GM04504 (cell line): ENCODE measurements around the gene CD84.
"Not testable (repeated sequence)": the region's sequence is repeated elsewhere in the genome, so short reads cannot be mapped to it uniquely, and the experiment has no call there.

Source experiments
- DNase-seq: peaks from one replicate; pipeline ENCODE4 v3.0.0-alpha.2; 2012; ENCODE audit warnings: low read depth

Gene CD84

GRCh38 chr1:160610569-160611242, 31.4 kb upstream of the CD84 start:
- no peak for DNase-seq

DNA sequence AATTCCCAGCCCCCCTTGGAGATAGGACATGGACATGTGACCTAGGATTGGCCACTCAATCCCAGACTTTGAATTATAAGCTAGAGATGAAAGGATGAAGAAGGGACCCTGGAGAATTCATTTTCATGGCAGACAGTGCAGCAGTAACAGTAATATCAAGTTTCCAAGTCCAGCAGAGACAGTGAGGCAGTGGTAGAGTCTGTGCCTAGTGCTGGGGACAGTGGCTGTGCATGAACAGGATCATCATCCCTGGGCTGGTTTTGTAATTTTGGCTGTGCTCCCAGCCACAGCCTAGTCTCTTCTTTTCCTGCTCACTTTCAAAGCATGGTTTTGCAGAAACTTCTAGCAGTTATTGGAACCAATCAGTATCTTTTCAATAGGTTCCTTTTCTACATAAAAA, 29.6 kb upstream of the CD84 start:
- DNase-seq = no peak

GRCh38 chr1:160608514-160608913, 29.2 kb upstream of the CD84 start:
- no peak for DNase-seq

DNA sequence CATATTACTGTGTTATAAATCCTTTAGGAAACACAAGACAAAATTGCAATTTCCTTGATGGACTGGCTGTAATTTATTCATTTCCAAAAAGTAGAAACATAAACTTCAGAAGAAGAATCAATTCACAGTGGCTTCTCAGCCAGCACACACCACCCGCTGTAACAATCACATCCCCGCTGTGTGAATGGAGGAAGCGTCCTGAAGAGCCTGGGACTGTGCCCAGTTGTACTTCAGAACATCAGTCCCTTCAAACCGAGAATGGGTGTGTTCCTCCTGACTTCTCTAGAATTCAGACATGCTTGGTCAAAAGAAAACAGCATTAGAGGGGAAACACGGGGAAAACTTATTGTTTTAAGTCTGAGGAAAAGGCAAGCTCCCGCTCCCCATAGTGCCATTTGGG, 28.8 kb upstream of the CD84 start:
- no peak for DNase-seq

- no peak for DNase-seq
Observed at GRCh38 chr1:160607672-160608032, 28.4 kb upstream of the CD84 start.

- DNase-seq = peak; percentile 37
Observed at GRCh38 chr1:160607011-160607671, 27.8 kb upstream of the CD84 start.

GRCh38 chr1:160606611-160607010, 27.3 kb upstream of the CD84 start:
- no peak for DNase-seq

GRCh38 chr1:160605792-160606479, 26.6 kb upstream of the CD84 start:
- DNase-seq = no peak

GRCh38 chr1:160605205-160605604, 25.9 kb upstream of the CD84 start:
- DNase-seq = no peak

DNA sequence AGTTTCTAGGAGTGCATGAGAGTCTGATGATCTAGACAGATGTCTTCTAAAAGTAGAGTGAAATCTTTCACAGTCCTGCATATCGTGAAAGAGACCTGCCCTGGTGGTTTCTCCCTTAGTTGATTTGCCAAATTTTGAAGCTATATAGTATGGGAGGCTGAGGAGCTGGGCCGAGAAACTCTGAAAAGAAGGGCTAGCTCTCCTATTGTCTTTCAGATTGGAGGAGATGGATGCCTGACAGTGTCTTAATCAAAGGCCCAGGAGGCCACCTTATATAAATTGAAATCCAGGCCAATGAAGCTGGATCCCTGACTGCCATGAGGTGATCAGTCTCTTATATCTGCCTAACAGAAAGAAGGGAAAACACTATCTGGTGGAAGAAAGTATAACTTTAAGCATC, 18.4 kb upstream of the CD84 start:
- no peak for DNase-seq

DNA sequence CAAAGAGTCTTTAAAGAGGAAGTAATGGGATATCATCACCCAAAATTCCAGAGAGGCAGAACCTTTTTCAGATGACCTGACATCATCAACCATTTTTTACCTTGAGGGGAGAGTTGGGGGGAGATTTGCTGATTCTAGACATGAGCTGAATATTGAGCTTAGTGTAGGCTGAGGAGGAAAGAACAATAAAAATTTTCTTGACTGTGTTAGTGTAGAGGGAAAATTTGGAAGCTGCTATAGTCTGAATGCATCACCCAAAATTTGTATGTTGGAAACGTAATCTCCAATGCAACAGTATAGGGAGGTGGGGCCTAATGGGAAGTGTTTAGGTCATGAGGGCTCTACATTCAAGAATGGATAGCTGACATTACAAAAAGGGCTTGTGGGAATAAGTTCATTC, 17.8 kb upstream of the CD84 start:
- no peak for DNase-seq

DNA sequence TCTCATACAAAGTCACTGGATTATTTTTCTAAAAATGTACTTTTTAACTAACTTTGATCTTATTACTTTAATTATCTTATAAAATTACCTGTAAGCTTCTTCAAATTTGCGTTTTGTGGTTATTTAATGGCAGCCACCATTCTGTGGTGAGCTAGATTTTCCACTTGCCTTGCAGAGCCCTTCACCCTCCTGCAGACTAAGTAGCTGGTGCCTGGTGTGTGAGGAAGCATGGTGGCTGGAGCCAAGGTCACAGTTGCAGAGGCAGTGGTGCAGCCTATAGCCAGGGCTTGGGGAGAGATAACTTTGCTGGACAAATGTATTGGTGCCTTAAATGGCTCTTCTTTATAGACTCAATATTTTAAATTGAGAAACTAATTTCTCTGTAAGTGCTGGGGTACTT, 11.2 kb upstream of the CD84 start:
- DNase-seq = no peak

GRCh38 chr1:160588468-160588867, 9.2 kb upstream of the CD84 start:
- no peak for DNase-seq

DNA sequence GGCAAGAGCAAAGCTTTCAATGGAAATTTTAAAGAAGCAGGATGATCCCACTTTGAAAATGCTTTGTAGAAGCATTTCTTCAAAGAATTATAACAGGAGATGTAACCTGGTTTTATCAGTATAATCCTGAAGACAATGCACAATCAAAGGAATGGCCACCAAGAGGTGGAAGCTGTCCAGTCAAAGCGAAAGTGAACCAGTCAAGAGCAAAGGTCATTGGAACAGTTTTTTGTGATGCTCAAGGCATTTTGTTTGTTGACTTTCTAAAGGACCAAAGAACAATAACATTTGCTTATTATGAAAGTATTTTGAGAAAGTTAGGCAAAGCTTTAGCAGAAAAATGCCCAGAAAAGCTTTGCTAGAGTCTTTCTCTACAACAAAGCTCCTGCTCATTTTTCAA, 5.5 kb upstream of the CD84 start:
- DNase-seq = no peak

GRCh38 chr1:160582976-160583375, 3.7 kb upstream of the CD84 start:
- not testable (repeated sequence) for DNase-seq

DNA sequence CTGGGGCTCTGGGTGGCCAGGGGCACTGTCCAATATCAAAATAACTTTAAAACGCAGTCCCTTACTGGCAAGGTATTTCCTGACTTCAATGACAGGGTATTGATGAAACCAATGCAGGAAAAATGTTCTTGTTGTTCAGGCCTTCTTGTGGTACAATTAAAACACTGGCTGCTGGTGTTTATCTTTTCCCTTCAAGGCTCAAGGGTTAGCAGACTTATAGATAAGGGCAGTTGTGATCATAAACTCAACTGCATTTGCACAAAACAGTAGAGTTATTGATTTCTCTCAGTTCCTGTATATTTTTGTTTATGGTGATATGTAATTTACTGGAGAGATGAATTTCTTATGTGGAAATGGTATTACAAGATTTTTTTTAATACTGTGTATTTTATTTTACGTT, 2.7 kb upstream of the CD84 start:
- DNase-seq = no peak

DNA sequence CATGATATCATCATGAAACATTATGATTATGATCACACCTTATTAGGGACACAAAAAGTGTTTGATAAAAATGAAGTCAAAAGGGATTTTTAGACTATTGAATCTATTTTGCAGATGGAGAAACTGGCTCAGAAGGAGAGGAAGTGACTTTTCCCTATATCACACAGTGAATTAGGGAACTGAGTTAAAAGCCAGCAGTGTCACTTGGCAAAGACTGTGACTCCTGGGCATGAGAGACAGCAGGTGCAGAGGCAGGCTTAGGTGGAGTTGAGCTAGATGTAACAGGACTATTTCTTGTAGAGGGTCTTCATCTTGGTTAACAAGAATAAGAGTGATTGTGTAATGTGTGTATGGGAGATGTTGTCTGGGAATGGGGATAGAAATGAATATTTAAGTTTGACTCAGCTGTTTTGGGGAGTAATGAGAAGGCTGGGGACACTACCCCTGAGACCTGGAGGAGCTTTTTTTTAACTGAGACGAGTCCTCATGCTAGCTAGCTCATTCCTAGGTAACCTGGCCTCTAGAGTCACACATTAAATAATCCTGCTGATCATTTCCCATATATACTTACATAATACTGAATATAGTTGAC, 1.0 kb upstream of the CD84 start:
- no peak for DNase-seq

- DNase-seq = no peak
Observed at GRCh38 chr1:160578525-160579191, 638 bp downstream of the CD84 start.

GRCh38 chr1:160578175-160578524, 1.1 kb downstream of the CD84 start:
- no peak for DNase-seq

- no peak for DNase-seq
Observed at GRCh38 chr1:160577671-160578070, 1.6 kb downstream of the CD84 start.

GRCh38 chr1:160576884-160577283, 2.4 kb downstream of the CD84 start:
- DNase-seq = no peak

- no peak for DNase-seq
Observed at GRCh38 chr1:160576390-160576789, 2.9 kb downstream of the CD84 start.
